A204.1 (cell line): ENCODE measurements around the gene RNPEP.
"Not testable (repeated sequence)": the region's sequence is repeated elsewhere in the genome, so short reads cannot be mapped to it uniquely, and the experiment has no call there.

Experiments
- FAIRE-seq: peaks from 2 replicates; lab custom pipeline; 2012; peaks lifted over from hg19 to GRCh38; lab: Jason Lieb, UNC

RNPEP gene, protein sequence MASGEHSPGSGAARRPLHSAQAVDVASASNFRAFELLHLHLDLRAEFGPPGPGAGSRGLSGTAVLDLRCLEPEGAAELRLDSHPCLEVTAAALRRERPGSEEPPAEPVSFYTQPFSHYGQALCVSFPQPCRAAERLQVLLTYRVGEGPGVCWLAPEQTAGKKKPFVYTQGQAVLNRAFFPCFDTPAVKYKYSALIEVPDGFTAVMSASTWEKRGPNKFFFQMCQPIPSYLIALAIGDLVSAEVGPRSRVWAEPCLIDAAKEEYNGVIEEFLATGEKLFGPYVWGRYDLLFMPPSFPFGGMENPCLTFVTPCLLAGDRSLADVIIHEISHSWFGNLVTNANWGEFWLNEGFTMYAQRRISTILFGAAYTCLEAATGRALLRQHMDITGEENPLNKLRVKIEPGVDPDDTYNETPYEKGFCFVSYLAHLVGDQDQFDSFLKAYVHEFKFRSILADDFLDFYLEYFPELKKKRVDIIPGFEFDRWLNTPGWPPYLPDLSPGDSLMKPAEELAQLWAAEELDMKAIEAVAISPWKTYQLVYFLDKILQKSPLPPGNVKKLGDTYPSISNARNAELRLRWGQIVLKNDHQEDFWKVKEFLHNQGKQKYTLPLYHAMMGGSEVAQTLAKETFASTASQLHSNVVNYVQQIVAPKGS

DNA sequence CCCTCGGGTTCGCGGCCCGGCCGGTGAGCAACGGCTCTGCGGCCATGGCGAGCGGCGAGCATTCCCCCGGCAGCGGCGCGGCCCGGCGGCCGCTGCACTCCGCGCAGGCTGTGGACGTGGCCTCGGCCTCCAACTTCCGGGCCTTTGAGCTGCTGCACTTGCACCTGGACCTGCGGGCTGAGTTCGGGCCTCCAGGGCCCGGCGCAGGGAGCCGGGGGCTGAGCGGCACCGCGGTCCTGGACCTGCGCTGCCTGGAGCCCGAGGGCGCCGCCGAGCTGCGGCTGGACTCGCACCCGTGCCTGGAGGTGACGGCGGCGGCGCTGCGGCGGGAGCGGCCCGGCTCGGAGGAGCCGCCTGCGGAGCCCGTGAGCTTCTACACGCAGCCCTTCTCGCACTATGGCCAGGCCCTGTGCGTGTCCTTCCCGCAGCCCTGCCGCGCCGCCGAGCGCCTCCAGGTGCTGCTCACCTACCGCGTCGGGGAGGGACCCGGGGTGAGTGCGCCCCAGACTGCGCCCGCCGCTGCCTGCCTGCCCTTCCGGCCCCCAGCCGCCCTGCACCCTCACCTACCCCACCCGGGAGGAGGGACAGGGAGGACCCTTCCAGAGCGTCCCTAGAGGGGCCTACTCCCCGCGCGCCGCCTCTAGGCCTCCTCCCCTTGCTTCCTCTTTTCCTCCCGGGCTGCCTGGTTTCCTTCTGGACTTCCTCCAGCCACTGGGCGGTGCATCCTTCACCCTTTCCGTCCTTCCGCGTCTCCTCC lies at the start of gene RNPEP:
Gene RNPEP, plus strand, starts transcription at position 26 of the 757 bp plus-strand sequence. Its CDS starts 19 bp downstream, at position 45.
- no peak for FAIRE-seq

GRCh38 chr1:201933840-201934430 lies 48.5 kb upstream of the RNPEP start:
- no peak for FAIRE-seq

GRCh38 chr1:201937624-201938213 lies 44.7 kb upstream of the RNPEP start:
- FAIRE-seq = no peak

GRCh38 chr1:201938440-201939035 lies 43.9 kb upstream of the RNPEP start:
- no peak for FAIRE-seq

DNA sequence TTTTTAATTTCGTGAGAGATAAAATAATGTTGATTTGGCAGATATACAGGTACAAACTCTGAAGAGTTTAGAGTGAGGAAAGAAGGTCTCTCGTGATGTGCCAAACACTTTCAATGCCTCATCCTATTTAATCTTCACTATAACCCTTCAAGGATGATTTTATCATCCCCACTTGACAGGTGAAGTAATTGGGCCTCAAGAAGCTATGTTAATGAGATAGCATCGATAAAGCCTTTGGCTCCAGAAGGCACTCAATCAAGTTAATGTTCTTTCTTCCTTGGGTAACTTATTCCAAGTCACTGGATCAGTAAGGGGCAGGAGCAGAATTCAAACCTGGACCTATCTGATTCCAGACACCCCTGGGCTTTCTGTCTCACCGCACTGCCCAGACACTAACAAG lies 43.3 kb upstream of the RNPEP start:
- no peak for FAIRE-seq

- no peak for FAIRE-seq
Observed at GRCh38 chr1:201939574-201939973, 42.9 kb upstream of the RNPEP start.

GRCh38 chr1:201940316-201940715 lies 42.1 kb upstream of the RNPEP start:
- FAIRE-seq = not testable (repeated sequence)

DNA sequence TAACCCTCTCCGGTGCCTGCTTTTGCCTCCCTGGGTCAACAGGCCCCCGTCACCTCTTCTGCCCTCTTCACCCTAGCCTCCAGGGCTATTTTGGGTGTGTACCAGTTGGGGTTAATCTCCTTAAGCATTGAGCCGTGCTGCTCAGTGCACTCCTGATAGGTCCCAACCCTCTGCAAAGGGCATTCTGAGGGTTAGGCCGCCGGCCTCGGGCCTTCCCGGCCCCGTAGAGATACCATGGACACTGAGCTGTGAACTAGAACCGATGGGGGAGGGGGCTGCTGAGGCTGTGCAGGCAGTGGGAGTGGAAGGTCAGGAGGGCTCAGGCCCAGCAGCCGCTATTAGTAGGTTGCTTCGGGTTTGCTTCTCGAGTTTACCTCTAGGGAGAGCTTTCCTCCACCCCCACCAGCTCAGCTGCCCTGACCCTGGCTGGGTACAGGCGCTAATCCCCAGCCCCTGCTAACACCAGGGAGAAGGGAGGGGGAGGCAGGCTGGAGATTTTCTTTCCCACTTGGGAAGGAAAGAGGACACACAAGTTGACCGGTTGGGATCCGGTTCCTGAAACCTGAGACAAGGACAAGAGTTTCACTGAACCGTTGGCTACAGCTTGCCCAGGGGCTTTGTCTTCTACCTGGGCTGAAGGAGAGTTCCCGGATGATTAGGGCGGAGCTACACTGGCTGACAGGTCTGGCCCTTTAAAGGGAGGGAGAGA lies 40.9 kb upstream of the RNPEP start:
- no peak for FAIRE-seq

GRCh38 chr1:201942129-201942495 lies 40.3 kb upstream of the RNPEP start:
- no peak for FAIRE-seq

- FAIRE-seq = no peak
Observed at GRCh38 chr1:201944002-201944401, 38.4 kb upstream of the RNPEP start.

DNA sequence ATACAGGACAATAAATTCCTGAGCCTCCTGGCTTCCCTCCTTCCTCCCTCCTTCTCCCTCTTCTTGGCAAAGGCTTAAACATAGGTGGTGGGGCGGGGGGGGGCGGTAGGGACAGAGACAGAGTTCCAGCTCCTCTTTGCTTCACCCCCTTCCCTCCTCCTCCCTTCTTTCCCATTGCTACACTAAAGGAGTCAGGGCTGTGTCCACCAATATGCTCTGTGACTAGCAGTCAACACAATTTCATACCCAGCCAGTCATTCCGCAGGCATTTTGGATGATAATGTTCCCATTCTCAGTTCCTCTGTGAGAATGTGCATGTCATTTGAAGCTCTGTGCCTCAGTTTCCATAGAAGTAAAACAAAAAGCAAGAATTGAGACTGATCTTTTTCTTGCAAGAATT lies 37.8 kb upstream of the RNPEP start:
- FAIRE-seq = no peak

GRCh38 chr1:201945157-201945556 lies 37.3 kb upstream of the RNPEP start:
- FAIRE-seq = no peak

GRCh38 chr1:201945863-201946223 lies 36.6 kb upstream of the RNPEP start:
- no peak for FAIRE-seq

- no peak for FAIRE-seq
Observed at GRCh38 chr1:201946224-201946908, 36.1 kb upstream of the RNPEP start, which contains the start of gene LMOD1. TSS of gene LMOD1 (minus strand) at chr1:201946548. CDS start at chr1:201946340, 208 bp downstream.

DNA sequence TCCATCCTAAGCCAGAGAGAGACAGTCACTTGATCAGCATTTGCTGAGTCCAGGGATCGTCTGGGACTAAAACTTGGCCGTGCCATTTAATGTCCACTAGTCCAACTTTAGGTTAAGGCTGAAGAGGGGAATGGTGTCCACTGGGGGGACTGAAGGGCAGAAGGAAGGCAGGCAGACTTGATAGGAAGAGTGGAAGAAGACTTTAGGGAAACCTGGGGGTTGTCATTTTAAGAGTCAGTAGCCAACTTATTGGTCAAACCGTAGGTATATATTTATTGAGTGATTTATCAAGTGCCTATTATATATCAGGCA lies 34.8 kb upstream of the RNPEP start:
- FAIRE-seq = no peak

- no peak for FAIRE-seq
Observed at GRCh38 chr1:201949491-201949890, 33.0 kb upstream of the RNPEP start.

- FAIRE-seq = no peak
Observed at GRCh38 chr1:201954263-201955008, 28.0 kb upstream of the RNPEP start.

DNA sequence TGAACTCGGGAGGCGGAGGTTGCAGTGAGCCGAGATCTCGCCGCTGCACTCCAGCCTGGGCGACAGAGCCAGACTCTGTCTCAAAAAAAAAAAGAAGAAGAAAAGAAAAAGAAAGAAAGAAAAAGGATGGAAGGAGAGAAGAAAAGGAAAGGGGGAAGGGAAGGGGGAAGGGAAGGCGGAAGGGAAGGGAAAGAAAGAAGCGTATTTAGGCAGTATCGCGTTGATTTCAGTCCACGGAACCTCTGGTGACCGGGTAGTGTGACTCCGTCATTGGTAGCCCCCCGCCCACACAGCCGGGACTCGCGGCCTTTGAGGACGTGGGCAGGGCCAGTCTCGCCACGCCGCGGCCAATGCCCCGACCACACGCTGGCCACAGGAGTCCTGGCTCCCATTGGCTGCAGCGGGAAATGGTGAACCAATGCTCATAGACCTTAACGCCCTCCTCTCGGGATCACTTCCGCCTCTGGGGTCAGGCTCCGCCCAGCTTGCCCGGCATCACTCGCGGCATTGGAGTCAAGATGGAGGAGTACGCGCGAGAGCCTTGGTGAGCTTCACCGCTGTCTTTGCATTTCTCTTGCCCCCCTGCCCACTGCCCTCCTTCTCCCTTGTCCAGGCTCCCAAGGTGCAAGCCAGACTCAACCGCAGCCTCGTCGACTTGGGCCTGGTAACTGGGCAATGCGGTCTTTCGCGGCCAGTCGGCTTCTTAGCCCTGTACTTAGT lies 27.3 kb upstream of the RNPEP start, which contains the start of gene TIMM17A:
Gene TIMM17A, plus strand, starts transcription at position 495 of the 720 bp plus-strand sequence. Its CDS starts 24 bp downstream, at position 519.
- FAIRE-seq = peak; percentile 97

DNA sequence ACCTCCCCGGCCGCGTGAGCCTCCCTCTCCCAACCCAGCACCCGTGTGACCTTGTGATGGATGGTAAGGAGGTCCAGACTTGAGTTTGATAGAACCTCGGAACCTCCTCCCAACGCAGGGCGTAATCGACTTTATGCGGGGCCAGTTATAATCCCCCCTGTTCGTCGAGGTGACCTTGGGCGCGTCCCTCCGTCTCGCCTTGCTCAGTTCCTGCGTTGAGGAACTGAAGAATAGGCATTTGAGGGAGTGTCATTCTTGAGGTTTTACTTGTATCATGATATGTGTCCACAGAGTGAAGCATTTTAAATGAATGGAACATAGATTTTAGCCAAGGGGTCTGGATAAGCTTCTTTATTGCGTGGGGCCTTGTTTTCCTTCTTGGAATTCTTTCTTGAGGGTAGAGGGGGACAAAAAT lies 26.7 kb upstream of the RNPEP start:
- no peak for FAIRE-seq
